B cell (primary cell): ENCODE data around the gene IKZF1.

ENCODE experiments used
- EZH2 ChIP-seq: IDR thresholded peaks from 2 replicates; pipeline ENCODE4 v1.6.1; 2012; ENCODE audit warnings: borderline replicate concordance, low read depth, mild to moderate bottlenecking, moderate library complexity, low read length; ENCODE audit not compliant: insufficient read depth, poor library complexity, severe bottlenecking
- TF ChIP-seq, protein P1 (sequence below): fragments of 200-600 bp; IDR thresholded peaks from one replicate; pipeline ENCODE4 v1.8.0; 2022; ENCODE audit warnings: antibody characterized with exemption, mild to moderate bottlenecking

GRCh38 chr7:50264908-50265307 lies 39.6 kb upstream of the IKZF1 start:
- TF ChIP-seq, protein P1, sequence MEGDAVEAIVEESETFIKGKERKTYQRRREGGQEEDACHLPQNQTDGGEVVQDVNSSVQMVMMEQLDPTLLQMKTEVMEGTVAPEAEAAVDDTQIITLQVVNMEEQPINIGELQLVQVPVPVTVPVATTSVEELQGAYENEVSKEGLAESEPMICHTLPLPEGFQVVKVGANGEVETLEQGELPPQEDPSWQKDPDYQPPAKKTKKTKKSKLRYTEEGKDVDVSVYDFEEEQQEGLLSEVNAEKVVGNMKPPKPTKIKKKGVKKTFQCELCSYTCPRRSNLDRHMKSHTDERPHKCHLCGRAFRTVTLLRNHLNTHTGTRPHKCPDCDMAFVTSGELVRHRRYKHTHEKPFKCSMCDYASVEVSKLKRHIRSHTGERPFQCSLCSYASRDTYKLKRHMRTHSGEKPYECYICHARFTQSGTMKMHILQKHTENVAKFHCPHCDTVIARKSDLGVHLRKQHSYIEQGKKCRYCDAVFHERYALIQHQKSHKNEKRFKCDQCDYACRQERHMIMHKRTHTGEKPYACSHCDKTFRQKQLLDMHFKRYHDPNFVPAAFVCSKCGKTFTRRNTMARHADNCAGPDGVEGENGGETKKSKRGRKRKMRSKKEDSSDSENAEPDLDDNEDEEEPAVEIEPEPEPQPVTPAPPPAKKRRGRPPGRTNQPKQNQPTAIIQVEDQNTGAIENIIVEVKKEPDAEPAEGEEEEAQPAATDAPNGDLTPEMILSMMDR: no peak
- TF ChIP-seq EZH2: no peak
